Measurements from ENCODE around the gene MADCAM1. TPM values are rescaled to one million over a fixed set of nuclear protein-coding genes. Genes with fewer than 3 reads are reported as not detected.
A peak's percentile ranks its signal among the peaks of the same experiment; 100 is the strongest.
"Not testable (repeated sequence)": the region's sequence is repeated elsewhere in the genome, so short reads cannot be mapped to it uniquely, and the experiment has no call there.

Gene MADCAM1
- polyA plus RNA-seq (ENCODE audit: insufficient read length in 4 of 4), result 1 to 10 TPM; 2.8 to 5.8 (median 4.5) TPM

DNA sequence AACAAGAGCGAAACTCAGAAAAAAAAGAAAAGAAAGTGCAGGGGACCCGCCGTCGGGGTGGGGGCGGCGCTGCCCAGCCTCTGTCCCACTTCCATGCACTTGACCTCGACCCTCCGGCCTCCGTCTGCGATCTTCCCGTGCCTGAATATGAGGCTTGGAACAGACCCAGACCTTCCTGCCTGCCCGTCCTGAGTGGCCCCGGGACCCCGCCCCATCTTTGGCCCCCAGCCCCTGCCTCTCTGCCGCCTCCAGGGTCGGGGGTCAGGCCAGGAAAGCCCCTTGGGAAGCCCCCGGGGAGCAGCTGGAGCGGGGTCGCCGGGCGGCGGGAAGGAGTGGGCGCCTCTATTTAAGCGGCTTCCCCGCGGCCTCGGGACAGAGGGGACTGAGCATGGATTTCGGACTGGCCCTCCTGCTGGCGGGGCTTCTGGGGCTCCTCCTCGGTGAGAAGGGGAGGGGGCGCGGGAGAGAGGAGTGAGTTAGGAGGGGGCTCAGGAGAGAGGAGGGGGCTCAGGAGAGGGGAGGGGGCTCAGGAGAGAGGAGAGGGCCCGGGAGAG is at the start of gene MADCAM1:
MADCAM1 (plus strand) TSS at position 375 of the 554 bp plus-strand sequence; CDS start at position 389, 14 bp downstream.
- DNase-seq (ENCODE audit: low read depth in 4 of 4, low spot score in 3 of 4), result no peak

DNA sequence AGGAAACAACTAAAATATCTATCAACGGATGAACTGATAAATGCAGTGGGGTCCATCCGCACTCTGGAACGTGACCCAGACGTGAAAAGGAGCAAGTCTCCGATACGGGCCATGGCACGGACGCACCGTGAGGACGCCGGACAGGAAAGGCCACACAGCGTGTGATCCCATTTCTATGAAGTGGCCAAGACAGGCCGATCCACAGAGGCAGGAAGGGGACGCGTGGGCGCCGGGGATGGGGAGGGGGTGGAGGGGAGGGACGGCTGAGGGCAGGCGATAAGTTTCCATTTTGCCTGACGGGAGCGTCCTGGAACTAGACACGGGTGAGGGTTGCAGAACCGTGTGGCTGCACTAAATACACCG is 49.2 kb upstream of the MADCAM1 start:
- no peak for DNase-seq (ENCODE audit: low read depth in 4 of 4, low spot score in 3 of 4)

DNA sequence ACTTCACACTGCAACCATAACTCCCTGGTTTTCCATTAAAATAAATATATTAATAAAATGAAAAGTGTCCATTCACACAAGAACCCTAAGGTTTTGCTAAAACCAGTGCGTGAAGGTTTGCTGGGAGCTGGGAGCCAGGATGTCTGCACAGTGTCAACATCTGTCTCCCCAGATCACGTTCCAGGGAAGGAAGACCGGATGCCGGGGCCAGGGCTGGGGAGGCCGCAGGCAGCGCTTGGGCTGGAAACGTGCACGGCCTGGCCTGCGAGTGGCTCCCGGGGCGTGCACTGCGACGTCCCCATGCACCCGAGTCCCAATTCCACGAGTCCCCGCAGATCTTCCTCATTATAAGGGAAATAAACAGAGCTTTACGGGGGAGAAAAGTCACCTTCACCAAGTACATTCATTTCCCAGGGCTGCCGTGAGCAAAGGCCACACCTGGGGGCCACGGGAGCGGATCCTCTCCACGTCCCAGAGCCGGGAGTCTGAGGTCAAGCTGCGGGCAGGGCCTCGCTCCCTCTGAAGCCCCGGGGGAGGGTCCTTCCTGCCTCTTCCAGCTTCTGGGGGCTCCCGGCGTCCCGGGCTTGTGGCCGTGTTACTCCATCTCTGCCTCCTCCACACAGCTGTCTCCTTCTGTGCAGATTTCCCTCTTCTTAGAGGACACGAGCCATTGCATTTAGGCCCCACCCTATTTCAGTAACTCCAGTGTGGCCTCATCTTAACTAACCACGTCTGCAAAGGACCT is 48.3 kb upstream of the MADCAM1 start:
- DNase-seq (ENCODE audit: low read depth in 4 of 4, low spot score in 3 of 4), result no peak

- no peak for DNase-seq (ENCODE audit: low read depth in 4 of 4, low spot score in 3 of 4)
Observed at GRCh38 chr19:449916-450315, 46.4 kb upstream of the MADCAM1 start.

DNA sequence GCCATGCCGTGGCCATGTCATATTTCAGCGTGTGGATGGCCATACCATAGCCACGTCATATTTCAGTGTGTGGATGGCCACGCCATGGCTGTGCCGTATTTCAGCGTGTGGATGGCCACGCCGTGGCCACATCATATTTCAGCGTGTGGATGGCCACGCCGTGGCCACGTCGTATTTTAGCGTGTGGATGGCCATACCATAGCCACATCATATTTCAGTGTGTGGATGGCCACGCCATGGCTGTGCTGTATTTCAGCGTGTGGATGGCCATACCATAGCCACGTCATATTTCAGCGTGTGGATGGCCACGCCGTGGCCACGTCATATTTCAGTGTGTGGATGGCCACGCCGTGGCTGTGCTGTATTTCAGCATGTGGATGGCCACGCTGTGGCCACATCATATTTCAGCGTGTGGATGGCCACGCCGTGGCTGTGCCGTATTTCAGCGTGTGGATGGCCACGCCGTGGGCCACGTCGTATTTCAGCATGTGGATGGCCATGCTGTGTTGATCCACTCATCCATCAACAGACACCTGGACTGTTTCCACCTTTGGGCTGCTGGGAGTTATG is 45.3 kb upstream of the MADCAM1 start:
- DNase-seq (ENCODE audit: low read depth in 4 of 4, low spot score in 3 of 4), result not testable (repeated sequence)

DNA sequence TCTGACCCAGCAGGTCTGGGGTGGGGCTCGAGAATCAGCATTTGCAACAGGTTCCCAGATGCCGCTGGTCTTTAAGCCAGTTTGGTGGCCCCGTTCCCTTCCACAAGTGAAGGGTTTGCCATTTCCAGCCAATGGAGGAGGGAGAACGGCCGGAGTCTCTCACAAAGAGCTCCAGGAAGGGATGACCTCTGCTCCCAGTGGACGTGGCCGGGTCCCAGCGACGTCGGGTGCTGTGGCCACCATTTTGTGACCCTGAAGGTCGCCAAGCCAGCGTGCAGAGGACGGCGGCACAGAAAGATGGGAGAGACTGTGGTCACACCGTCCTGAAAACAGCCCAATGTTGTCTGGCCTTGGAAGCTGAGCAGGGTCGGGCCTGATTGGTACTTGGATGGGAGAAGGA is 43.5 kb upstream of the MADCAM1 start:
- no peak for DNase-seq (ENCODE audit: low read depth in 4 of 4, low spot score in 3 of 4)

DNA sequence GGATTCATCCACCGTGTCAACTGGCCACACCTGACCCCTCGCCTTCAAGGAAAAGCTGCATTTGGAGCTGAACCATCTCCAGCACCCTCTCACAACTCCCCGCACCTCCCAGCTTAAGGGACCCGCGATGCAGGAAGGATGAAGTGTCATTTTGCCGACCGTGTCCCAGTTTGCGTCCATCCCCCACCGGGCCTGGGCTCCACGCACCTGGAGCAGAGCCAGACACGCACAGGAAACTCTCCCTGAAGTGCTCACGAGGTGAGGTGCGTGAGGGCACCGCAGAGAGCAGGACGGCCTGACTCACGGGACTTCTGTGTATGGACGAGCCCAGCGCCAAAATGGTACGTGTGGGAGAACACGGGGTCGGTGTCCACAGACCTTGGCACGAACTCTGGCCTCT is 42.7 kb upstream of the MADCAM1 start:
- DNase-seq (ENCODE audit: low read depth in 4 of 4, low spot score in 3 of 4), result no peak

DNA sequence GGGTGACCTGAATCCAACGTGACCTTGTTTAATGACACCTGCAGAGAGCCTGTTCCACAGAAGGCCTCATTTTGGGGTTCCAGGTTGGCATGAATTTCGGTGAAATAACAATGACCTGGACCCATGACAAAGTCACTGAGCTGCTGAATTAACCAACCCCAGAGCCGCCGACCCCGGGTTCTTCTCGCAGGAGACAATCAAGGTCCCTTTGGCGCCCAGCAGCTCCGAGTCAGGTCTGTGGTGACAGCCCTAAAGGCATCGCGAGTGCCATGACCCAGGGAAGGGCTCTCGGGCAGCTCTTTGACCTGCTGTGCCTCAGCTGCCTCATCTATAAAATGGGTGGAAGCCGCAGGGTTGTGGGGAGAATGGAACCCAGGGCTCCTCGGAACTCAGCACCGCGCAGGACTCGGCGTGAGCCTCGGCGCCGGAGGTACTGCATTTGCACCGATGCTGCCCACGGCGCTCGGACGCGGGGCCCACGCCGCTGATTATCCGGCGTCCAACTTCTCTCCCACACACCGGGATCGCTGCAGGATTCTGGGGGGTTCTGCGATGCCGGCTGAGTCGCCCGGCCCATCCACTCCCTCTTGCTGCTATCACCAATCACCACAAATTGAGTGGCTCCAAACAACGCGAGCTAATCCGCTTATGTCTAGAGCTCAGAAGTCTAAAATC is 41.1 kb upstream of the MADCAM1 start:
- no peak for DNase-seq (ENCODE audit: low read depth in 4 of 4, low spot score in 3 of 4)

- DNase-seq (ENCODE audit: low read depth in 4 of 4, low spot score in 3 of 4), result no peak
Observed at GRCh38 chr19:455851-456546, 40.3 kb upstream of the MADCAM1 start.

DNA sequence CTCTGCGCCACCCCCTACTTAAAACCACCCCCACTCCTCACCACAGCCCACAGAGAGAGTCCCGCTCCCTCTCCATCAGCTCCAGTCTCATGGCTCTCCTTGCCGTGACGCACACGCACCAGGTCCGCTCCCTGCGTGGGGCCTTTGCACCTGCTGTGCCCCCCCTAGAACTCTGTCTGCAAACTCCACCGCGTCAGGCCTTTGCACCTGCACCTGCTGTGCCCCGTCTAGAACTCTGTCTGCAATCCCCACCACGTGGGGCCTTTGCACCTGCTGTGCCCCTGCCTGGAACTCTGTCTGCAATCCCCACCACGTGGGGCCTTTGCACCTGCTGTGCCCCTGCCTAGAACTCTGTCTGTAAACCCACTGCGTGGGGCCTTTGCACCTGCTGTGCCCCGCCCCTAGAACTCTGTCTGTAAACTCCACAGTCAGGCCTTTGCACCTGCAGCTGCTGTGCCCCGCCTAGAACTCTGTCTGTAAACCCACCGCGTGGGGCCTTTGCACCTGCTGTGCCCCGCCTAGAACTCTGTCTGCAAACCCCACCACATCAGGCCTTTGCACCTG is 39.7 kb upstream of the MADCAM1 start:
- DNase-seq (ENCODE audit: low read depth in 4 of 4, low spot score in 3 of 4), result no peak

DNA sequence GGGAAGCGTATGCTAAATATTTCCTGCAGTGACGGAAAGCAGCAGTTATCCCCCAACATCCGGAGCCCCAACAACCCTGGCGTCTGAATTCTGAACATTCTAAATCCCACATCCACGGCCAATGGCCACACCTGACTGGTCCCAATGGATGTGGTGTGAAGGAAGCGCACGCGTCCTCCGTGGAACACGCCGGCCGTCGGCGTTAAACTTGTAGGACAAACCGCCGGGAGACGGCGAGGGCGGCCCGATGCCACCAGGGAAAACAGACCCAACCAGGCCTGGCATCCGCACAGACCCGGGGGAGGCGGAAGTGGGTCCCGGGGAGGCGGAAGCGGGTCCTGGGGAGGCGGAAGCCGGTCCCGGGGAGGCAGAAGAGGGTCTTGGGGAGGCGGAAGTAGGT is 38.6 kb upstream of the MADCAM1 start:
- DNase-seq (ENCODE audit: low read depth in 4 of 4, low spot score in 3 of 4), result no peak

- no peak for DNase-seq (ENCODE audit: low read depth in 4 of 4, low spot score in 3 of 4)
Observed at GRCh38 chr19:458091-459042, 37.9 kb upstream of the MADCAM1 start.

GRCh38 chr19:459724-460511 is 36.4 kb upstream of the MADCAM1 start:
- DNase-seq (ENCODE audit: low read depth in 4 of 4, low spot score in 3 of 4), result peak in 3 of 4 donors; percentile 41 to 55 (median 52)

- no peak for DNase-seq (ENCODE audit: low read depth in 4 of 4, low spot score in 3 of 4)
Observed at GRCh38 chr19:460877-461720, 35.2 kb upstream of the MADCAM1 start, which contains the start of gene SHC2. TSS of gene SHC2 (minus strand) at chr19:461033. CDS start at chr19:460996, 37 bp downstream.

DNA sequence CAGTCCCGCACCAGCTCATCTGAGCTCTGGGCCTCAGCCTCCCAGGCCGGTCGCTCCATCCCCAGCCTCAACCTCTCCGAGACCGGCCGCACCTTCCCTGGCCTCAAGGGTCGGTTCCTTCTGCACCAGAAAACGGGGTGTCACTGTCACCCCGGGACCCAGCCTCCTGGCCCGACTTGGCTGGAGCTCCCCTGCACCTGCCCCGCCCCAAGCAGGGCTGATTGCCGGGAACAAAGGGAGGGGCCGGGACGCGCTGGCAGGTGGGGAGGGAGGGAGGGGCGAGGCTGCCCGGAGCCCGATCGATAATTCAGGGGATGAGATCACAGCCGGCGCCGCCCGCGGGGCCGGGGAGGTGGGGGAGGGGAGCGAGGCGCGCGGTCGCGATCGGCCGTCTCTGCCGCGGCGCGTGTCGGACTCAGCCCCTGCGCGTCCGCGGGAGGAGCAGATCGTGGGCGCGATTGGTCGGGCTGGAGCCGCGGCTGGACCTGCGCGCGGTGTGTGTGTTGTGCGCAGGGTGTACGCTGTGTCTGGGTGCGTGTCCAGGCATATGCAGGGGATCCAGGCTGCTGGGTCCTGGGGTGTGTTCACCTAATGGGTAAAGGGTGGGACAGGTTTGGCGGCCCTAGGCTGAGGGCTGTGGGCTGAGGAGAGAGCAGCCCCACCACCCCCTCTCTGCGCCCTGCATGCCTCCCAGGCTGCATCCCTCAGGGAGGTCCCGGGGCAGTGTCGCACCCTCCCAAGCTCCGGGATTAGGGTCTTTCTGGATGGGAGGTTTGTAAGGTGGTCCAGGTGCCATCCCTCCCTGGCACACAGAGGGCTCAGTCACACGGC is 34.4 kb upstream of the MADCAM1 start:
- no peak for DNase-seq (ENCODE audit: low read depth in 4 of 4, low spot score in 3 of 4)

- no peak for DNase-seq (ENCODE audit: low read depth in 4 of 4, low spot score in 3 of 4)
Observed at GRCh38 chr19:463483-464207, 32.6 kb upstream of the MADCAM1 start.

Measured in left renal pelvis (tissue), 4 donors.